K562 (cell line): ENCODE measurements around the gene APBB2. TPM values are rescaled to one million over a fixed set of nuclear protein-coding genes. Genes with fewer than 3 reads are reported as not detected.

Experiments
- ATF4 ChIP-seq: fragments of 450-650 bp; formaldehyde crosslinking; IDR thresholded peaks from 2 replicates; pipeline ENCODE4 v1.4.0; 2022; ENCODE audit warnings: mild to moderate bottlenecking, moderate library complexity
- ZNF263 ChIP-seq: sonication (generic); formaldehyde crosslinking; IDR thresholded peaks from 2 replicates; pipeline ENCODE4 v1.8.0; 2022; ENCODE audit warnings: mild to moderate bottlenecking, missing genetic modification reagents, borderline replicate concordance
- ZNF318 ChIP-seq, 2 experiments: fragments of 450-650 bp; IDR thresholded peaks; 2 replicates each; pipeline ENCODE4 v1.6.1; 2016; ENCODE audit warnings: mild to moderate bottlenecking in 2 of 2, borderline replicate concordance in 1 of 2, low read depth in 1 of 2, moderate library complexity in 1 of 2
- polyA plus RNA-seq, 8 experiments: library from polyadenylated mRNA; depleted of rRNA in 4 of 8; stranded (reverse) in 5 of 8; unstranded in 3 of 8; fragments of >200 nt; fragmentation: Nextera tagmentation in 2 of 8; fragmentation: Illumina TruSeq in 1 of 8; extraction: Ambion mirVana in 2 of 8; extraction: Trizol in 1 of 8; gene quantifications; 2 replicates each; pipeline versions ENCODE4 v1.2.1 to v1.2.3, GENCODE V29; 2011 to 2014; ENCODE audit warnings: inconsistent platforms in 1 of 8, missing spikeins in 1 of 8
- total RNA-seq, 7 experiments: library from RNA; depleted of rRNA in 6 of 7; stranded (reverse); fragments of >200 nt in 6 of 7; fragmentation: Illumina TruSeq in 2 of 7; extraction: Trizol in 2 of 7; gene quantifications; 2 replicates each; pipeline versions ENCODE4 v1.2.1 to v1.2.3, GENCODE V29; 2011 to 2021; ENCODE audit warnings: low replicate concordance in 1 of 7
- TF ChIP-seq, protein P1 (sequence below): sonication (generic); formaldehyde crosslinking; IDR thresholded peaks from 2 replicates; pipeline ENCODE4 v1.8.1; 2022; ENCODE audit warnings: missing genetic modification reagents
- TF ChIP-seq, protein P2 (sequence below): sonication (generic); formaldehyde crosslinking; IDR thresholded peaks from 2 replicates; pipeline ENCODE4 v1.9.0; 2022; ENCODE audit warnings: mild to moderate bottlenecking, missing genetic modification reagents
- TF ChIP-seq, protein P3 (sequence below): IDR thresholded peaks from 2 replicates; pipeline ENCODE4 v1.6.1; 2011; ENCODE audit not compliant: insufficient read length; ENCODE audit errors: extremely low read depth

Gene APBB2
- total and polyA plus RNA-seq, 9 of the 15 experiments (the other 6 are each of a cell fraction or from before 2014, with no cell fraction given), result 0.08 to 2.1 (median 1.4) TPM

GRCh38 chr4:40840255-40840984 lies 373.9 kb downstream of the APBB2 start (continued):
- TF ChIP-seq, protein P1, sequence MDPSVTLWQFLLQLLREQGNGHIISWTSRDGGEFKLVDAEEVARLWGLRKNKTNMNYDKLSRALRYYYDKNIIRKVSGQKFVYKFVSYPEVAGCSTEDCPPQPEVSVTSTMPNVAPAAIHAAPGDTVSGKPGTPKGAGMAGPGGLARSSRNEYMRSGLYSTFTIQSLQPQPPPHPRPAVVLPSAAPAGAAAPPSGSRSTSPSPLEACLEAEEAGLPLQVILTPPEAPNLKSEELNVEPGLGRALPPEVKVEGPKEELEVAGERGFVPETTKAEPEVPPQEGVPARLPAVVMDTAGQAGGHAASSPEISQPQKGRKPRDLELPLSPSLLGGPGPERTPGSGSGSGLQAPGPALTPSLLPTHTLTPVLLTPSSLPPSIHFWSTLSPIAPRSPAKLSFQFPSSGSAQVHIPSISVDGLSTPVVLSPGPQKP (CRISPR knock-in tag), result no peak
- no peak for TF ChIP-seq ATF4 (CRISPR knock-in tag)
- TF ChIP-seq, protein P2, sequence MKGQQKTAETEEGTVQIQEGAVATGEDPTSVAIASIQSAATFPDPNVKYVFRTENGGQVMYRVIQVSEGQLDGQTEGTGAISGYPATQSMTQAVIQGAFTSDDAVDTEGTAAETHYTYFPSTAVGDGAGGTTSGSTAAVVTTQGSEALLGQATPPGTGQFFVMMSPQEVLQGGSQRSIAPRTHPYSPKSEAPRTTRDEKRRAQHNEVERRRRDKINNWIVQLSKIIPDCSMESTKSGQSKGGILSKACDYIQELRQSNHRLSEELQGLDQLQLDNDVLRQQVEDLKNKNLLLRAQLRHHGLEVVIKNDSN, result no peak
- no peak for TF ChIP-seq ZNF318 (IDR thresholded peaks at IDR 0.05; ENCODE audit: borderline replicate concordance in 1 of 2, low read depth in 1 of 2)
- TF ChIP-seq, protein P3, sequence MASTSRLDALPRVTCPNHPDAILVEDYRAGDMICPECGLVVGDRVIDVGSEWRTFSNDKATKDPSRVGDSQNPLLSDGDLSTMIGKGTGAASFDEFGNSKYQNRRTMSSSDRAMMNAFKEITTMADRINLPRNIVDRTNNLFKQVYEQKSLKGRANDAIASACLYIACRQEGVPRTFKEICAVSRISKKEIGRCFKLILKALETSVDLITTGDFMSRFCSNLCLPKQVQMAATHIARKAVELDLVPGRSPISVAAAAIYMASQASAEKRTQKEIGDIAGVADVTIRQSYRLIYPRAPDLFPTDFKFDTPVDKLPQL, result no peak
- TF ChIP-seq ZNF263 (CRISPR knock-in tag), result no peak
- TF ChIP-seq, all 486 proteins: peak for 0
